Mammary epithelial cell (primary cell): ENCODE data around the gene ACTRT1.

Source experiments
- EZH2 ChIP-seq: IDR thresholded peaks from 2 replicates; pipeline ENCODE4 v1.6.1; 2012; ENCODE audit warnings: low read length, inconsistent platforms, borderline replicate concordance
- TF ChIP-seq, protein P1 (sequence below), 2 donors: IDR thresholded peaks in 1 of 2; conservative IDR thresholded peaks in 1 of 2; 2 replicates each; pipeline ENCODE4 v1.5.1; 2011 to 2012; ENCODE audit warnings: inconsistent platforms in 2 of 2, low read length in 2 of 2, mild to moderate bottlenecking in 2 of 2, control low read depth in 1 of 2, low read depth in 1 of 2; ENCODE audit not compliant: insufficient read depth in 1 of 2; ENCODE audit errors: extremely low read depth in 1 of 2

DNA sequence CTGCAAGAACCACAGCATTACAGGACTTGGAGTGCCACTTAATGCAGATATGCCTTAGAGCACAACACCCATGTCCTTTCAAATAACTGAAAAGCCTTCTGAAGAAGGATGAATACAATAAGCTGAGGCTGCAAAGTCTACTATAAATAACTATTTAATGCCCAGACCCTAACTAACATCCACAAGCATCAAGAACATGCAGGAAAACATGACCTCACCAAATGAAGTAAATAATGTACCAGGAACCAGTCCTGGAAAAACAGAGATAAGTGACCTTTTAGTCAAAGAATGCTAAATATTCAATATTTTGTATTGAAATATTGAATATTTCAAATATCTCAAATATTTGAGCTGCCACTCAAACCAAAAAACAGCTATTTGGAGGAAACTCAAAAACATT lies 16.9 kb downstream of the ACTRT1 start:
- TF ChIP-seq, protein P1, sequence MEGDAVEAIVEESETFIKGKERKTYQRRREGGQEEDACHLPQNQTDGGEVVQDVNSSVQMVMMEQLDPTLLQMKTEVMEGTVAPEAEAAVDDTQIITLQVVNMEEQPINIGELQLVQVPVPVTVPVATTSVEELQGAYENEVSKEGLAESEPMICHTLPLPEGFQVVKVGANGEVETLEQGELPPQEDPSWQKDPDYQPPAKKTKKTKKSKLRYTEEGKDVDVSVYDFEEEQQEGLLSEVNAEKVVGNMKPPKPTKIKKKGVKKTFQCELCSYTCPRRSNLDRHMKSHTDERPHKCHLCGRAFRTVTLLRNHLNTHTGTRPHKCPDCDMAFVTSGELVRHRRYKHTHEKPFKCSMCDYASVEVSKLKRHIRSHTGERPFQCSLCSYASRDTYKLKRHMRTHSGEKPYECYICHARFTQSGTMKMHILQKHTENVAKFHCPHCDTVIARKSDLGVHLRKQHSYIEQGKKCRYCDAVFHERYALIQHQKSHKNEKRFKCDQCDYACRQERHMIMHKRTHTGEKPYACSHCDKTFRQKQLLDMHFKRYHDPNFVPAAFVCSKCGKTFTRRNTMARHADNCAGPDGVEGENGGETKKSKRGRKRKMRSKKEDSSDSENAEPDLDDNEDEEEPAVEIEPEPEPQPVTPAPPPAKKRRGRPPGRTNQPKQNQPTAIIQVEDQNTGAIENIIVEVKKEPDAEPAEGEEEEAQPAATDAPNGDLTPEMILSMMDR (conservative IDR thresholded peaks at IDR 0.05 in 1 of 2, IDR thresholded peaks at IDR 0.05 in 1 of 2; ENCODE audit: extremely low read depth in 1 of 2, insufficient read depth in 1 of 2, low read depth in 1 of 2, low read length in 2 of 2): no peak
- no peak for TF ChIP-seq EZH2
